KMS-11 (cell line): ENCODE measurements around the gene GPR153.

Source experiments
- H2AFZ ChIP-seq: fragments of 200-600 bp; sonication (generic); 2 replicates; pipeline ENCODE4 v1.6.1; 2016; ENCODE audit warnings: antibody characterized with exemption, mixed run types, low read depth
- H3K27ac ChIP-seq: fragments of 200-600 bp; sonication (generic); 2 replicates; pipeline ENCODE4 v1.6.1; 2016; ENCODE audit warnings: mild to moderate bottlenecking, mixed run types
- H3K27me3 ChIP-seq: fragments of 200-600 bp; sonication (generic); 2 replicates; pipeline ENCODE4 v1.6.1; 2017; ENCODE audit warnings: mild to moderate bottlenecking, low read depth, mixed run types, moderate library complexity; ENCODE audit not compliant: insufficient read depth
- H3K36me3 ChIP-seq: fragments of 200-600 bp; sonication (generic); 2 replicates; pipeline ENCODE4 v1.6.1; 2017; ENCODE audit warnings: mild to moderate bottlenecking, mixed run types; ENCODE audit not compliant: insufficient read depth
- H3K4me1 ChIP-seq: fragments of 200-600 bp; sonication (generic); 2 replicates; pipeline ENCODE4 v1.6.1; 2016; ENCODE audit warnings: mild to moderate bottlenecking, low read depth, mixed run types; ENCODE audit not compliant: poor library complexity, severe bottlenecking
- H3K4me2 ChIP-seq: fragments of 200-600 bp; sonication (generic); 2 replicates; pipeline ENCODE4 v1.7.0; 2016; ENCODE audit warnings: mild to moderate bottlenecking, mixed run types
- H3K4me3 ChIP-seq: fragments of 200-600 bp; sonication (generic); IDR thresholded peaks from 2 replicates; pipeline ENCODE4 v1.6.1; 2017; ENCODE audit warnings: low read depth, low read length, mixed read lengths; ENCODE audit not compliant: insufficient read depth
- H3K79me2 ChIP-seq: fragments of 200-600 bp; sonication (generic); 2 replicates; pipeline ENCODE4 v1.6.1; 2016; ENCODE audit warnings: low read depth, mixed run types; ENCODE audit not compliant: insufficient read depth
- H3K9ac ChIP-seq: fragments of 200-600 bp; sonication (generic); 2 replicates; pipeline ENCODE4 v1.6.1; 2016; ENCODE audit warnings: mild to moderate bottlenecking, mixed run types
- H4K20me1 ChIP-seq: fragments of 200-600 bp; sonication (generic); 2 replicates; pipeline ENCODE4 v1.6.1; 2016; ENCODE audit warnings: mild to moderate bottlenecking, mixed run types; ENCODE audit not compliant: insufficient read depth
- TF ChIP-seq, protein P1 (sequence below): fragments of 200-600 bp; sonication (generic); conservative IDR thresholded peaks from 2 replicates; pipeline ENCODE4 v1.6.1; 2017; ENCODE audit warnings: low read depth, mild to moderate bottlenecking, antibody characterized with exemption, low read length, moderate library complexity, mixed read lengths

The GPR153 gene

DNA sequence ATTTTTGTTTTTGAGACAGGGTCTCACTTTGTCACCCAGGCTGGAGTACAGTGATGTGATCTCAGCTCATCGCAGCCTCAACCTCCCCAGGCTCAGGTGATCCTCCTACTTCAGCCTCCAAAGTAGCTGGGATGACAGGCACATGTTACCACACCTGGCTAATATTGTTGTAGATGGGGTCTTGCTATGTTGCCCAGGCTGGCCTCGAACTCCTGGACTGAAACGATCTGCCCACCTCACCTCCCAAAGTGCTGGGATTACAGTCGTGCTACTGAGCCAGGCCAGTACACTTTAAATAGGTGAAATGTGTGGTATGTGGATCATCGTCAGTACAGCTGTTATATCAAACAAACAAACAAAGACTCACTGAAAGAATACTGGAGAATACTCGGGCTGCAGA lies 35.0 kb upstream of the GPR153 start:
- TF ChIP-seq, protein P1, sequence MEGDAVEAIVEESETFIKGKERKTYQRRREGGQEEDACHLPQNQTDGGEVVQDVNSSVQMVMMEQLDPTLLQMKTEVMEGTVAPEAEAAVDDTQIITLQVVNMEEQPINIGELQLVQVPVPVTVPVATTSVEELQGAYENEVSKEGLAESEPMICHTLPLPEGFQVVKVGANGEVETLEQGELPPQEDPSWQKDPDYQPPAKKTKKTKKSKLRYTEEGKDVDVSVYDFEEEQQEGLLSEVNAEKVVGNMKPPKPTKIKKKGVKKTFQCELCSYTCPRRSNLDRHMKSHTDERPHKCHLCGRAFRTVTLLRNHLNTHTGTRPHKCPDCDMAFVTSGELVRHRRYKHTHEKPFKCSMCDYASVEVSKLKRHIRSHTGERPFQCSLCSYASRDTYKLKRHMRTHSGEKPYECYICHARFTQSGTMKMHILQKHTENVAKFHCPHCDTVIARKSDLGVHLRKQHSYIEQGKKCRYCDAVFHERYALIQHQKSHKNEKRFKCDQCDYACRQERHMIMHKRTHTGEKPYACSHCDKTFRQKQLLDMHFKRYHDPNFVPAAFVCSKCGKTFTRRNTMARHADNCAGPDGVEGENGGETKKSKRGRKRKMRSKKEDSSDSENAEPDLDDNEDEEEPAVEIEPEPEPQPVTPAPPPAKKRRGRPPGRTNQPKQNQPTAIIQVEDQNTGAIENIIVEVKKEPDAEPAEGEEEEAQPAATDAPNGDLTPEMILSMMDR = no peak
- Histone ChIP-seq H3K9ac (no peak overlapping the region), H3K27ac (no peak overlapping the region), H3K4me3 (no peak overlapping the region), H3K4me1 (no peaks in the 10 kb centered on the region), H3K36me3 (no peaks in the 10 kb centered on the region), H3K4me2 (no peak overlapping the region), H3K79me2 (no peaks in the 10 kb centered on the region), H4K20me1 (no peaks in the 10 kb centered on the region), H2AFZ (no peak overlapping the region), H3K27me3 (no peaks in the 10 kb centered on the region)

DNA sequence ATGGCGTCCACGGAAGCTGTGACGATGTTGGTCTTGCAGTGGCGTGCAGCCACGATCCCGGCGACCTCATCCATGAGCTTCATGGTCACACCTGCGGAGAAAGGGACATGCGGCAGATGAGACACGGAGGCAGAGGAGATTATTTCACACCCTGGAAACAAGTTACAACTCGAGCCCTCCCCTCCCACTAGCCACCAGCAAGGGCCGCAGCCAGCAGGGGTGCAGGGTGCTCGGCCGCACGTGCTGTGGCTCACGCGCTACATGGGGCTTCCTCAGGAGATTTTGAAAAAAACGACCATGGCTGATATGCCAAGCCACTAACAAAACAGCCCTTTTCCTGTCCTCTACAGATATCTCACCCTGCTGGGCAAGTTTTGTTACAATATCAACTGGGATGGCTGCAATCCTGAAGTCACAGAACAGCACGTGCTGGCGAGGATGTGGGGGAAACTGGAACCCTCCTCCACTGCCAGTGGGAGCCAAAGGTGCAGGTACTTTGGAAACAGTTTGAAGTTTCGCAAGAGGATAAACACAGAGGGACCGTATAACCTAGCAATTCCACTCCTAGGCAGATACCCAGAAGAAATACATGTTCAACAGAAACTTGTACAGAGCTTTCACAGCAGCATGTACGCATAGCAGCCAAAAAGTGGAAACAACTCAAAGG lies 34.1 kb upstream of the GPR153 start:
- Histone ChIP-seq H2AFZ (no peak overlapping the region), H3K9ac (no peak overlapping the region), H3K4me3 (no peak overlapping the region), H3K4me2 (no peak overlapping the region), H3K79me2 (no peaks in the 10 kb centered on the region), H3K4me1 (no peaks in the 10 kb centered on the region), H4K20me1 (no peaks in the 10 kb centered on the region), H3K27me3 (no peaks in the 10 kb centered on the region), H3K36me3 (no peaks in the 10 kb centered on the region), H3K27ac (no peak overlapping the region)
- TF ChIP-seq, protein P1 = no peak

DNA sequence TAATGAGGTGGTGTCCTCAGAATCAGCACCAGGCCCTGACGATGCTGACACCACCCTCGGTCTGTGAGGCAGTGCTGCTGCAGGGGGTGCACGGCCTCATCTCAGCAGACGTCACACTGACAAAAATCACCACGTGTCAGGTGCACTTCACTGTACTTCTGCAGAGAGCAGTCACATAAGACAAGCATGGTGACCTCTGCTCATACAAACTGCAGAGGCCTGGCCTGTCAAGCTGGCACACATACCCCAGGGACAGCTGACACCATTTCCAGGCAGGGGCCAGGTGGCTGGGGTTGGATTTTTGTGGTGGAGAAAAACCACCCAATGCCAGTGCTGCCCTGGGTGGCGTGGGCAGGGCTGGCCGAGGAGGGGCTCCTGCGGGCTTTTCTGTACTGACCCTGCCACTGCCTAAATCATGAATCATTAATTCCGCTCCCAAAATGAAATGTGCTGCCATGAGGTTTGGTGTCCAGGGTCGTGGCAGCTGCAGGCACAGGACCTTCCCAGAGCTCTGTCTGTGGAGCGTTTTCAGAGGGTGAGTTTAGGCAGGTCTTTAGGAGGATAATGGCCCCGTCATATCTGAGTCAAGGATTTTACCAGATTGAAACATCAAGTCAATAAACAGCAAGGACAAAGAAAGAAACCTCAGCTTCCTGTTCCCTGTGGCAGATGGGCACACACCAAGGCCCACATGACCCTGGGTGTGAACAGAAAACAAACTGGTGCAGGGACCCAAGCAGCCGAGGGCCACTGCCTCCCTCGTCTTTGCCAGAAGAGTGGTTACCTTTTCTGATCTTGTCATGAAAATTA lies 33.4 kb upstream of the GPR153 start:
- TF ChIP-seq, protein P1 = no peak
- no peak overlapping the region for H3K9ac ChIP-seq

DNA sequence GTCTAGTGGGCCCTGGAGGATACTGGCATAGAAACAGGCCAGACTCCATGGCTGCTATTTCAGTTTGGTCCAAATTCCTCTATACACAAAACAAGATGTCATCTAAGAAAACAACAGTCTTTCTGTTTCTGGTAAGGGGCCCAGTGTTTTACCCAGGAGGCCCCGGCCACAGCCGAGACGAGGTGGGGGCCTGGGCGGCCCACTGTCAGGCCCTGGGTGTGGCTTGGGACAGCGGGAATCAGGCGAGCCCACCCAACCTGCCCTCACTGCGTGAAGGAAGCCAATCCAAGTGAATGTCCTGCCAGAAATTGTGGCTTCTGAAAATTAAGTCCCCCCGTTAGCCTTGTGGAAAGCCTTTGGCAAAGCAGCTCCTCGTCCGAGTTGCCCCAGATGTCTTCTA lies 31.2 kb upstream of the GPR153 start:
- Histone ChIP-seq H3K27ac (no peak overlapping the region), H3K79me2 (no peaks in the 10 kb centered on the region), H4K20me1 (no peaks in the 10 kb centered on the region), H3K9ac (no peak overlapping the region), H3K4me3 (no peak overlapping the region), H3K36me3 (no peaks in the 10 kb centered on the region), H2AFZ (no peak overlapping the region), H3K4me1 (no peaks in the 10 kb centered on the region), H3K4me2 (no peak overlapping the region), H3K27me3 (no peaks in the 10 kb centered on the region)
- TF ChIP-seq, protein P1 = no peak

More for the DNA sequence above, 33.4 kb upstream of the GPR153 start:
- Histone ChIP-seq H3K79me2 (no peaks in the 10 kb centered on the region), H3K4me3 (no peak overlapping the region), H3K36me3 (no peaks in the 10 kb centered on the region), H3K4me1 (no peaks in the 10 kb centered on the region), H3K27me3 (no peaks in the 10 kb centered on the region), H4K20me1 (no peaks in the 10 kb centered on the region), H3K27ac (no peak overlapping the region), H2AFZ (no peak overlapping the region), H3K4me2 (no peak overlapping the region)
